Loucy (cell line): ENCODE measurements around the gene SHROOM3.

ENCODE experiments used
- CTCF ChIP-seq: fragments of 200-600 bp; sonication (generic); conservative IDR thresholded peaks from 2 replicates; pipeline ENCODE4 v1.5.1; 2014; ENCODE audit warnings: mild to moderate bottlenecking, antibody characterized with exemption, low read length
- EZH2phosphoT487 ChIP-seq: fragments of 200-600 bp; IDR thresholded peaks from 2 replicates; pipeline ENCODE4 v1.6.1; 2018; ENCODE audit warnings: antibody characterized with exemption, mild to moderate bottlenecking, moderate library complexity, borderline replicate concordance

- no peak for TF ChIP-seq CTCF
- no peak for TF ChIP-seq EZH2phosphoT487
These were observed 60.0 kb downstream of the SHROOM3 start for GRCh38 chr4:76494871-76495590.
